ENCODE data around the gene TBC1D22A. TPM values are rescaled to one million over a fixed set of nuclear protein-coding genes. Genes with fewer than 3 reads are reported as not detected.

TBC1D22A gene
- total RNA-seq, 1 donor, result 17.7 TPM

DNA sequence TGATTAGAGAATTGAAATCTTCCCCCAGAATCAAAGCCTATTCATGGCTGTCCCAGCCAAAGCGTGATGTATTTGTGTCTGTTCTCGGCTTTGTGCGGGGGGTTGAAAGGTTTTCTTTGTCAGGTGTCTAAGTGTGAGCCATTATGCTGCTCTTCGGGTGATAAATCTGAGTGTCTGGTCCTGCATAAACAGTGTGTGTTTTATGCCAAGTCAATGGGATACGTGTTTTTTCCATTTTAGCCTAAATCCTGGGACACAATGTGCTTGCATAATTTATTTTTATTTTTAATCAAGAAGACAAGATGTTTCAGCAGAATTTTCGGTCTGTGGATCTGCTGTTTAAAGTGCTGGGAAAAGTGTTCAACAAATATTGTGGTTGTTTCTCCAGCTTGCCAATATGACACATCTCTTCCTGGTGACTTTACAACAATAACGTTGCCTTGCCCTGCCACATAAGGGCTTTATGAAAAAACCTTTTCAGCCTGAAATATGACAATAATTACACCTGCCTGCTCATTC, 267.8 kb downstream of the TBC1D22A start:
- peak; percentile 72 for DNase-seq (ENCODE audit: insufficient read length, low spot score, missing footprints)
- Histone ChIP-seq H2AFZ (ENCODE audit: low read length) (no peak overlapping the region), H3K4me1 (ENCODE audit: insufficient read depth, low read length) (peaks cover 6% of the 10 kb centered on the region), H3K4me2 (ENCODE audit: insufficient read depth, low read length) (no peak overlapping the region), H3K27me3 (ENCODE audit: insufficient read depth, low read length) (no peaks in the 10 kb centered on the region), H3K36me3 (ENCODE audit: insufficient read depth, low read length) (no peaks in the 10 kb centered on the region), H3K4me3 (ENCODE audit: insufficient read depth, low read length) (no peak overlapping the region), H3K27ac (ENCODE audit: low read depth, low read length) (no peak overlapping the region), H4K20me1 (ENCODE audit: insufficient read depth, low read length) (peaks cover 16% of the 10 kb centered on the region), H3K79me2 (ENCODE audit: insufficient read depth, low read length) (no peaks in the 10 kb centered on the region), H3K9me3 (ENCODE audit: low read depth, low read length) (no peaks in the 10 kb centered on the region)
- TF ChIP-seq, protein P1, sequence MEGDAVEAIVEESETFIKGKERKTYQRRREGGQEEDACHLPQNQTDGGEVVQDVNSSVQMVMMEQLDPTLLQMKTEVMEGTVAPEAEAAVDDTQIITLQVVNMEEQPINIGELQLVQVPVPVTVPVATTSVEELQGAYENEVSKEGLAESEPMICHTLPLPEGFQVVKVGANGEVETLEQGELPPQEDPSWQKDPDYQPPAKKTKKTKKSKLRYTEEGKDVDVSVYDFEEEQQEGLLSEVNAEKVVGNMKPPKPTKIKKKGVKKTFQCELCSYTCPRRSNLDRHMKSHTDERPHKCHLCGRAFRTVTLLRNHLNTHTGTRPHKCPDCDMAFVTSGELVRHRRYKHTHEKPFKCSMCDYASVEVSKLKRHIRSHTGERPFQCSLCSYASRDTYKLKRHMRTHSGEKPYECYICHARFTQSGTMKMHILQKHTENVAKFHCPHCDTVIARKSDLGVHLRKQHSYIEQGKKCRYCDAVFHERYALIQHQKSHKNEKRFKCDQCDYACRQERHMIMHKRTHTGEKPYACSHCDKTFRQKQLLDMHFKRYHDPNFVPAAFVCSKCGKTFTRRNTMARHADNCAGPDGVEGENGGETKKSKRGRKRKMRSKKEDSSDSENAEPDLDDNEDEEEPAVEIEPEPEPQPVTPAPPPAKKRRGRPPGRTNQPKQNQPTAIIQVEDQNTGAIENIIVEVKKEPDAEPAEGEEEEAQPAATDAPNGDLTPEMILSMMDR (IDR thresholded peaks at IDR 0.05; ENCODE audit: extremely low read depth, low read depth, low read length), result no peak

DNA sequence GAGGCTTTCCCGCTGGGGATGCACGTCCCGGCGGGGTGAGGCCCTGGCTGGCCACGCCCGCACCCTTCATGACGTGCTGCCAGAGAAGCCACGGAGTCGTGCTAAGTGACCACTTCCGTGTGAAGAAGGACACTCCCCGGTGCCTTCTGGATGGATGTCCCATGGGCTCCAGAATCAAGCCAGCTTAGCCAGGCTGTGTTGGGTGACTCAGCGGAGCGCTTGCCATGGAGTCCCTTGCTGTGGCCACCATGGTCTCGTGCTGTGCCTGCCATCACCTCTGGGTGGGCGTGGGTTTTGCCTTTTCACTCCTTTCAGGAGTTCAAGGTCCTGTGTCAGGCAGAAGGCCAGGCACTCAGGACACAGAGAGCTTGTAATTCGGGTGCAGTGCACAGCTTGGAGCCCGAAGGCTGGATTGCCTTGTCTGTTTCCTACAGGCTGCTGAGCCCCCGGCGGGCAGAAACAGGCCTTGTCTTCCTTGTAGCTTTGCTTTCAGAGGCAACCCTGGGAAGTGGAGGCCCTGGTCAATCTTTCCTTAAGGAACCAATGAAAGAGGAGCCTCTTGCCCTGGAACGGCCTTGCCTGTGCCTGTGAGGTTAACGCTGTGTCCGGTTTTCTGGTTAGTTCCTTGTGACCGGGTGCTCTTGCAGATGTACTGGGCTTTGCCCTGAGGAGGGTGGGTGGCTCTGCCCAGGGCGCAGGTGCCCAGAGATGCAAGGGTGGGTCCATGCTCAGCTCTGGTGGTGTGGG, 268.6 kb downstream of the TBC1D22A start:
- Histone ChIP-seq H3K36me3 (ENCODE audit: insufficient read depth, low read length) (no peaks in the 10 kb centered on the region), H3K27me3 (ENCODE audit: insufficient read depth, low read length) (no peaks in the 10 kb centered on the region), H2AFZ (ENCODE audit: low read length) (no peak overlapping the region), H3K4me2 (ENCODE audit: insufficient read depth, low read length) (no peak overlapping the region), H3K4me3 (ENCODE audit: insufficient read depth, low read length) (no peak overlapping the region), H3K27ac (ENCODE audit: low read depth, low read length) (no peak overlapping the region), H3K9me3 (ENCODE audit: low read depth, low read length) (no peaks in the 10 kb centered on the region), H3K79me2 (ENCODE audit: insufficient read depth, low read length) (no peaks in the 10 kb centered on the region), H4K20me1 (ENCODE audit: insufficient read depth, low read length) (peaks cover 16% of the 10 kb centered on the region), H3K4me1 (ENCODE audit: insufficient read depth, low read length) (peaks cover 6% of the 10 kb centered on the region)
- TF ChIP-seq, protein P1 (IDR thresholded peaks at IDR 0.05; ENCODE audit: extremely low read depth, low read depth, low read length), result no peak
- DNase-seq (ENCODE audit: insufficient read length, low spot score, missing footprints), result peak; percentile 93

DNA sequence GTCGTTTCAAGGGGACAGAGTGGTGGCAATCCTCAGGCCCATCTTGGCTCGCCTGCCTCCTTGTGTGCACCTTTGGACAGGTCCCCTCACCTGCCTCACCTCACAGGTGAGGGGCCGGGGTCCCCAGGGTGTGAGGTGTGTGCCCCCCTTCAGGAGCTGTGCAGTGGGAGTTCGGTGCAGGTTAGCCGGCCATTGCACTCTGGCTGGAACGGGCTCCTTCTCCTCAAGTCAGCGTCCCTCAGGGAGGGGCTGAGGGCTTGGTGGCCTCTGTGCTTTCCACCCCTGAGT, 269.1 kb downstream of the TBC1D22A start:
- no peaks in the 10 kb centered on the region for H3K79me2 ChIP-seq (ENCODE audit: insufficient read depth, low read length)
- no peak overlapping the region for H3K4me3 ChIP-seq (ENCODE audit: insufficient read depth, low read length)
- no peak overlapping the region for H3K4me2 ChIP-seq (ENCODE audit: insufficient read depth, low read length)
- DNase-seq (ENCODE audit: insufficient read length, low spot score, missing footprints), result no peak
- H3K27ac ChIP-seq (ENCODE audit: low read depth, low read length), result no peak overlapping the region
- no peaks in the 10 kb centered on the region for H3K9me3 ChIP-seq (ENCODE audit: low read depth, low read length)
- H3K36me3 ChIP-seq (ENCODE audit: insufficient read depth, low read length), result no peaks in the 10 kb centered on the region
- peaks cover 16% of the 10 kb centered on the region for H4K20me1 ChIP-seq (ENCODE audit: insufficient read depth, low read length)
- no peak overlapping the region for H2AFZ ChIP-seq (ENCODE audit: low read length)
- TF ChIP-seq, protein P1 (IDR thresholded peaks at IDR 0.05; ENCODE audit: extremely low read depth, low read depth, low read length), result no peak
- H3K4me1 ChIP-seq (ENCODE audit: insufficient read depth, low read length), result peaks cover 6% of the 10 kb centered on the region
- no peaks in the 10 kb centered on the region for H3K27me3 ChIP-seq (ENCODE audit: insufficient read depth, low read length)

DNA sequence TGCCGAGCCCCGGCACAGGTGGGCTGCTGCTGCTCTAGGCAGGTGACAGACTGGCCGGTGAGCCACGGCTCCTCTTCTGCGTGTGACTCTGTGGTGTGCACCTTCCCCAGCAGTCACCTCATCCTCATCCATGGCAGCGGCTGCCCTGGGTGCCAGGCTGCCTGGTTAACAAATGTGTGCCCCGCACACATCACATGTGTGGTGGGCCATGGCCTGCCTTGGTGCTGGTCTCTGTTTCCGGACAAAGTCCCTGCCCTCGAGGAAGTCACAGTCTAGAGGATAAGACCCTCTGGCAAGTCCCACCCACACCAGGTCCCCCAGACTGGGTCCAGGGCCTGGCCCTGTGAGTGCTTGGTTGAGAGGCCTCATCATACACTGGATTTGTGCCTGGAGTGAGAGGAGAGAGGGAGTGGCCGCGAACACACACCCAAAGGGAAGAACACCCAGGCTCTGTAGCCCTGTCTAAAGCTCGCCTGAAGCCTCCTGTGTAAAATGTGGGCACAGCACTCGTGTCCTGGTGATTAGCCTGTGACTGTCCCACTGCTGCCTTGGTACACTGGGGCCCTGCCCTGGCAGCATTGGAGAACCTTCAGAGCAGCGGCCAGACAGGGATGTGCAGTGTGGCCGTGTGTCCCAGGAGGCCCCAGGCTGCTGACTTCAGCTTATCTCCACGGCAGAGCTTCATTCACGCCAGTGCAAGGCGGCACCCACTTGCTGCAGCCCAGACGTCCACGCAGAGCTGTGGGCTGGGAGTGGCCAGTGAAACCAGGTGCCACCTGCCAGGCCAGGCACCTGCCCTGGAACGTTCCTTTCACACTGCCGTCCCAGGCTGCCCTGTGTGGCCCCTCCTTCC, 269.9 kb downstream of the TBC1D22A start:
- peak; percentile 66 for DNase-seq (ENCODE audit: insufficient read length, low spot score, missing footprints)
- no peak overlapping the region for H2AFZ ChIP-seq (ENCODE audit: low read length)
- no peak overlapping the region for H3K27ac ChIP-seq (ENCODE audit: low read depth, low read length)
- no peaks in the 10 kb centered on the region for H3K27me3 ChIP-seq (ENCODE audit: insufficient read depth, low read length)
- H3K4me1 ChIP-seq (ENCODE audit: insufficient read depth, low read length), result peaks cover 6% of the 10 kb centered on the region
- H3K79me2 ChIP-seq (ENCODE audit: insufficient read depth, low read length), result no peaks in the 10 kb centered on the region
- H3K4me3 ChIP-seq (ENCODE audit: insufficient read depth, low read length), result no peak overlapping the region
- no peak overlapping the region for H3K4me2 ChIP-seq (ENCODE audit: insufficient read depth, low read length)
- H4K20me1 ChIP-seq (ENCODE audit: insufficient read depth, low read length), result peaks cover 16% of the 10 kb centered on the region
- H3K36me3 ChIP-seq (ENCODE audit: insufficient read depth, low read length), result no peaks in the 10 kb centered on the region
- TF ChIP-seq, protein P1 (IDR thresholded peaks at IDR 0.05; ENCODE audit: extremely low read depth, low read depth, low read length), result no peak
- H3K9me3 ChIP-seq (ENCODE audit: low read depth, low read length), result no peaks in the 10 kb centered on the region

Measured in osteoblast (primary cell).